Hepatocyte (in vitro differentiated cells): ENCODE measurements around the gene IL1RAPL2. TPM values are rescaled to one million over a fixed set of nuclear protein-coding genes. Genes with fewer than 3 reads are reported as not detected.

ENCODE experiments used
- DNase-seq: peaks from one replicate; pipeline ENCODE4 v3.0.0-alpha.2; 2016; ENCODE audit warnings: low spot score
- H2AFZ ChIP-seq: fragments of 200-600 bp; sonication (generic); 2 replicates; pipeline ENCODE4 v1.6.0; 2016; ENCODE audit warnings: antibody characterized with exemption, mild to moderate bottlenecking
- H3K27ac ChIP-seq: fragments of 200-600 bp; sonication (generic); 2 replicates; pipeline ENCODE4 v1.5.1; 2016; ENCODE audit warnings: mild to moderate bottlenecking
- H3K27me3 ChIP-seq: fragments of 200-600 bp; sonication (generic); 2 replicates; pipeline ENCODE4 v1.6.1; 2016
- H3K36me3 ChIP-seq: fragments of 200-600 bp; sonication (generic); replicated peaks from 2 replicates; pipeline ENCODE4 v1.5.1; 2016; ENCODE audit warnings: low read depth; ENCODE audit not compliant: insufficient read depth
- H3K4me1 ChIP-seq: fragments of 200-600 bp; sonication (generic); 2 replicates; pipeline ENCODE4 v1.5.1; 2016; ENCODE audit warnings: mild to moderate bottlenecking, moderate library complexity; ENCODE audit not compliant: insufficient read depth
- H3K4me2 ChIP-seq: fragments of 200-600 bp; sonication (generic); 2 replicates; pipeline ENCODE4 v1.6.0; 2016
- H3K4me3 ChIP-seq: fragments of 200-600 bp; sonication (generic); 2 replicates; pipeline ENCODE4 v1.5.1; 2016; ENCODE audit warnings: mild to moderate bottlenecking
- H3K79me2 ChIP-seq: fragments of 200-600 bp; sonication (generic); 2 replicates; pipeline ENCODE4 v1.6.0; 2017; ENCODE audit warnings: mild to moderate bottlenecking
- H3K9me2 ChIP-seq: fragments of 200-600 bp; sonication (generic); replicated peaks from 2 replicates; pipeline ENCODE4 v1.6.0; 2017; ENCODE audit warnings: mild to moderate bottlenecking; ENCODE audit not compliant: insufficient read depth
- H3K9me3 ChIP-seq: fragments of 200-600 bp; sonication (generic); 2 replicates; pipeline ENCODE4 v1.5.1; 2016; ENCODE audit warnings: low read depth, mild to moderate bottlenecking
- H4K20me1 ChIP-seq: fragments of 200-600 bp; sonication (generic); 2 replicates; pipeline ENCODE4 v1.6.0; 2016; ENCODE audit warnings: mild to moderate bottlenecking; ENCODE audit not compliant: insufficient read depth, poor library complexity, severe bottlenecking
- EZH2 ChIP-seq: fragments of 200-600 bp; sonication (generic); IDR thresholded peaks from 2 replicates; pipeline ENCODE4 v1.6.1; 2016; ENCODE audit warnings: antibody characterized with exemption, mild to moderate bottlenecking, borderline replicate concordance
- EZH2phosphoT487 ChIP-seq: fragments of 200-600 bp; sonication (generic); IDR thresholded peaks from one replicate; pipeline ENCODE4 v1.6.1; 2018; ENCODE audit warnings: antibody characterized with exemption, mild to moderate bottlenecking, low read depth, moderate library complexity; ENCODE audit not compliant: unreplicated experiment, severe bottlenecking
- WGBS: methylation state at CpG from one replicate; pipeline ENCODE4 v1.1.6; 2016; ENCODE audit warnings: low lambda C conversion rate; ENCODE audit errors: missing lambda C conversion rate; 5-methylcytosine and 5-hydroxymethylcytosine counted together
- polyA plus RNA-seq: library from polyadenylated mRNA; unstranded; fragments of >200 nt; fragmentation: Nextera tagmentation; extraction: Ambion mirVana; gene quantifications from 2 replicates; pipeline ENCODE4 v1.2.1, GENCODE V29; 2016
- total RNA-seq: library from RNA; depleted of rRNA; stranded (reverse); fragments of >200 nt; gene quantifications from 2 replicates; pipeline ENCODE4 v1.2.3, GENCODE V29; 2014
- TF ChIP-seq, protein P1 (sequence below): fragments of 200-600 bp; sonication (generic); IDR thresholded peaks from 2 replicates; pipeline ENCODE4 v1.5.1; 2016; ENCODE audit warnings: antibody characterized with exemption, mild to moderate bottlenecking; ENCODE audit not compliant: poor library complexity

Gene IL1RAPL2
- total and polyA plus RNA-seq, 2 experiments from 2014 or later = 0.40 TPM; not detected in 1

DNA sequence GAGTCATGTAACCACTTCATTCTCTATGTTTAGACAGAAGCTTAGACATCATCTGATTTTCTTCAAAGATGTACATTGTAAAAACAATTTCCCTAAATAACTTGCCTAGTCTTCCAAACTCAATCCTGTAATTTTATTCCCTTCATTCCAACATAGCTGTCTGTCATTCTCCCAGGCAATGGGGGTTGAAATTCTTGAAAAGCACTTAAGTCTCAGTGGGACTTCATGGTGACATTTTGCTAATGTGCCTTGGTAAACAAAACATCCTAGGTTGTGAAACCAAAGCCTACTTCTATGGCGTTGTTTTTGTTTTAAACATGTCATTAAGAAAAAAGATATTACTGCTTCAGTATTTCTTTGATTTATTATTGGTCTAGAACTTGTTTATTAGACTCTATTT lies 1134.3 kb downstream of the IL1RAPL2 start:
- Histone ChIP-seq H3K4me2 (no peak overlapping the region), H3K27ac (no peak overlapping the region), H3K4me3 (no peak overlapping the region), H3K9me3 (no peaks in the 10 kb centered on the region), H4K20me1 (no peaks in the 10 kb centered on the region), H3K27me3 (no peaks in the 10 kb centered on the region), H3K9me2 (no peaks in the 10 kb centered on the region), H3K36me3 (no peaks in the 10 kb centered on the region), H2AFZ (no peak overlapping the region), H3K79me2 (no peaks in the 10 kb centered on the region), H3K4me1 (no peaks in the 10 kb centered on the region)
- 41% methylated on average over 1 of the region's 1 CpG for WGBS
- DNase-seq = no peak
- TF ChIP-seq EZH2phosphoT487 (no peak), EZH2 (no peak)
- TF ChIP-seq, protein P1, sequence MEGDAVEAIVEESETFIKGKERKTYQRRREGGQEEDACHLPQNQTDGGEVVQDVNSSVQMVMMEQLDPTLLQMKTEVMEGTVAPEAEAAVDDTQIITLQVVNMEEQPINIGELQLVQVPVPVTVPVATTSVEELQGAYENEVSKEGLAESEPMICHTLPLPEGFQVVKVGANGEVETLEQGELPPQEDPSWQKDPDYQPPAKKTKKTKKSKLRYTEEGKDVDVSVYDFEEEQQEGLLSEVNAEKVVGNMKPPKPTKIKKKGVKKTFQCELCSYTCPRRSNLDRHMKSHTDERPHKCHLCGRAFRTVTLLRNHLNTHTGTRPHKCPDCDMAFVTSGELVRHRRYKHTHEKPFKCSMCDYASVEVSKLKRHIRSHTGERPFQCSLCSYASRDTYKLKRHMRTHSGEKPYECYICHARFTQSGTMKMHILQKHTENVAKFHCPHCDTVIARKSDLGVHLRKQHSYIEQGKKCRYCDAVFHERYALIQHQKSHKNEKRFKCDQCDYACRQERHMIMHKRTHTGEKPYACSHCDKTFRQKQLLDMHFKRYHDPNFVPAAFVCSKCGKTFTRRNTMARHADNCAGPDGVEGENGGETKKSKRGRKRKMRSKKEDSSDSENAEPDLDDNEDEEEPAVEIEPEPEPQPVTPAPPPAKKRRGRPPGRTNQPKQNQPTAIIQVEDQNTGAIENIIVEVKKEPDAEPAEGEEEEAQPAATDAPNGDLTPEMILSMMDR = no peak

DNA sequence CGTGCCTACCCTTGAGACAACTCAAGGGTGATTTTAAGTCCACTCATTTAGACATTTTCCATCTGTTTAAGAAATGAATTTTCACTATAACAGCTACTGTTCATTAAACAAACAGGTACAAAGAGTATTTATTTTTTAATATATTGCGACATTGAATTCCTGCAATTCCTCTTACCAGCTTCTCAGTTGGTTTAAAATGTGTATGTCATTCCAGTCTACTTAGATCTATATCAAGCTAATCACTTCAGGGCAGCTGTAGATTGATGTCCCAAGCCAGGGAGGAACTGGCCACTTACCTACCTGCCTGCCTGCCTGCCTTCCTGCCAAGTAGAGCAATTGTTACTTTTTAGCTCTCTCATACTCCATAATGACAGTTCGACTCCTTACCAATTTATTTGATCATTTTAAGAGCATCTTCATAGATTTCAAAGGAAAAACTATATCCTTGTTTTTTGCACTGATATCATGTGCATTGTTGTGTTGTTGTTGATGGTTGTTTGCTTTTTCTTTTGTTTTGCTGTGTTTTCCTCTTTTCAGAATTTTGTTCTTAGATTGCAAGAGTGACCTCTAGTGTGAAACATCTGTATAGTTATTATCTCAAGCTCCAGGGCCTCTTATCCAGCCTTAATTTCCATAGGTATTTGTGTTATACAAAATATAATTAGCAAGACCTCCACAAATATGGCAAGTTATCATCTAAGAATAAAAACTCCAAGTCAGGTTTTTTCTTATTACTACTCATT lies 1135.5 kb downstream of the IL1RAPL2 start:
- H4K20me1 ChIP-seq = no peaks in the 10 kb centered on the region
- H3K9me2 ChIP-seq = no peaks in the 10 kb centered on the region
- H3K27ac ChIP-seq = no peak overlapping the region
- no peak overlapping the region for H3K4me3 ChIP-seq
- no peak overlapping the region for H3K4me2 ChIP-seq
- H2AFZ ChIP-seq = no peak overlapping the region
- H3K36me3 ChIP-seq = no peaks in the 10 kb centered on the region
- no peaks in the 10 kb centered on the region for H3K4me1 ChIP-seq
- 54% methylated on average over 3 of the region's 3 CpGs for WGBS
- H3K79me2 ChIP-seq = no peaks in the 10 kb centered on the region
- no peaks in the 10 kb centered on the region for H3K27me3 ChIP-seq
- no peak for DNase-seq
- no peak for TF ChIP-seq EZH2
- TF ChIP-seq, protein P1 = peak; percentile 32
- H3K9me3 ChIP-seq = no peaks in the 10 kb centered on the region

DNA sequence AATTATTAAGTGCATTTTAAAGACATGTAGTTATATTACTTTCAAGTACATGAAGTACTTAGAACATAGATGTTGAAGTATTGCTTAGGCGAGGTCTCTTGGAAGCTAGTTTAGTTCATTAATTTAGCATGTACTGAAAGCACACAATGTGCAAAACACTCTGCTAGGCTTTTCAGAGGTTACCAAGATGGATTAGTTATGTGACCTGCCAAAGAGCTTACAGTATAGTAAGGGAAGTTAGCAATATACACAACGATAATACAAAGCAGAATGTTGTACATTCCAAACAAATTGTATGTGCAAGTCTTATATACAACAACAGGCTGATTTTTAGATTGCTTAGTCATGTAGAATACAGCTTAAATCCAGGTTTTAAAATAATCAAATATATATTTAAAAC lies 1137.9 kb downstream of the IL1RAPL2 start:
- WGBS = 70% methylated on average over 2 of the region's 2 CpGs
- Histone ChIP-seq H4K20me1 (no peaks in the 10 kb centered on the region), H2AFZ (no peak overlapping the region), H3K4me1 (no peaks in the 10 kb centered on the region), H3K4me3 (no peak overlapping the region), H3K4me2 (no peak overlapping the region), H3K36me3 (no peaks in the 10 kb centered on the region), H3K9me2 (no peaks in the 10 kb centered on the region), H3K27ac (no peak overlapping the region), H3K79me2 (no peaks in the 10 kb centered on the region), H3K9me3 (no peaks in the 10 kb centered on the region), H3K27me3 (no peaks in the 10 kb centered on the region)
- TF ChIP-seq, protein P1 = no peak
- TF ChIP-seq EZH2 (no peak), EZH2phosphoT487 (no peak)
- no peak for DNase-seq
